Stimulated activated CD4-positive, alpha-beta T cell treated with anti-CD3 and anti-CD28 coated beads, Interleukin-1b, Interleukin-23, amount 100 ng/mL, for 24 hours (primary cell): Measurements from ENCODE around the gene LY6G5B.

Experiments used
- DNase-seq, 4 experiments: peaks; one replicate each; pipeline ENCODE4 v3.0.0-alpha.2; 2020; ENCODE audit warnings: low read depth in 4 of 4, low spot score in 1 of 4

LY6G5B gene

DNA sequence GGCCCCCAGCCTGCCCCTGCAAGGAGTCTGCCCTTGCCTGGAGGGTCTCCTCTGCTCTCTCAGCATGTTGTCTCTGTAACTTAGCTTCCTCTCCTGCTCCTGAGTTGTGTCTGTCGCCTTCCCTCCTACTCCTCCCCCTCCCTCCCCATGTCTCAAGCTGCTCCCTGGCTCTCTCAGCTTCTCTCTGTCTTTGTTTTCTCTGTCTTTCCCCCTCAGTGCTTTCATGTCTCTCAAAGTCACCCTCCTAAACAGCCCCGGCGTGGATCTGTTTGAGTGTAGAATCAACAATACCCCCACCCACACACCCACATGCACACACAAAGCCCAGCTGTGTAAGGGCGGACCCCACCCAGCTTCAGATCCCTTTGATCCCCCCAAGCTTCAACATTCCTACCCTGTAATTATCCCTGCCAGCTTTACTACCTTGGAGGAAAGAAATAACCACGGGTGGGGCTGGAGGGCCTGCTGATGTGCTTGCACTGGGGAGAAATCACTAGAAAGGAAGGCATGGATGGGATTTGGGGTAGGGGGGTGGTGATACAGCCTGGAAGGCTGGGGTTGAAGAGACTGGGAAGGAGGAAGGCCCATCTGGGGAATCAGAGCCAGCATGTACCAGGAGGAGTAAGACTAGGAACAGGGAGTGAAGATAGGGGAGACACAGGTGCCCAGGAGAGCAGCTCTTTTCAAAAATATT, 44.4 kb downstream of the LY6G5B start:
- no peak for DNase-seq

DNA sequence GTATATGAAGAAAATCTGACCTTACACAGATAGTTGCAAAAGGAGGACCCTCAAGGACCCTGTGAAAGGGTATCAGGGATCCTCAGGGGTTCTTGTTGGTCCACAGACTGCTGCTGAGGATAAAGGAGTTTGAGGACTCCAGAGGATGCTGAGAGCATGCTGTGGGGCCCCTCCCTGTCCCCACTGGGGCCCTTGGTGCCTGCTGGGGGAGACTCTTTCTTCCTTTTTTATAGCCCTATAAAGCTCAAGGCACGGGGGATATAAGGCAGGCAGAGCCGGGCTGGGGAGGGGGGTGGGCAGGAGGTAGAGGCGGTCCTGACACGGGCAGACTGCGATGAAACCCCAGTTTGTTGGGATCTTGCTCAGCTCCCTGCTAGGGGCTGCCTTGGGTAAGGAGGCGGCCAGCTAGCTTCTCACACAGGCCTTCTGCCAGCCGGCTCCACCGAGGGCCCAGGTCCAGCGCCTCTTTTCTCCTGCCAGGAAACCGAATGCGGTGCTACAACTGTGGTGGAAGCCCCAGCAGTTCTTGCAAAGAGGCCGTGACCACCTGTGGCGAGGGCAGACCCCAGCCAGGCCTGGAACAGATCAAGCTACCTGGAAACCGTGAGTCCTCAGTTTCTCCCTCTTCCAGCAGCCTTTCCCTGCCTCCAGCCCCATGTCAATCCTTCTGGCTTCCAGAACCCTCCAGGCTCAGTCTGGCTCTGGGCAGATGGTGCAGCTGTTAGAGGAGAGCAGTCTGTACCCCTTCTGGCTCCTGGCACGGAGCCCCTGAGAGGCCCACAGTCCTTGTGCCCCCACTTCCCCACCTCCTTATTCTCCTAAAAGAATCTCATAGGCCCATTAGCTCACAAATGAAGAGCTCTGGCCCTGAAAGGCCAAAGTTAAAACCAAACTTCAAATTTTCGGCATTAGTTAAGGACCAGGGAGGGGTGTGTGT, 45.5 kb downstream of the LY6G5B start, which contains the start of gene LY6G6D:
Gene LY6G6D, plus strand, starts transcription at position 327 of the 937 bp plus-strand sequence. Its CDS starts 8 bp downstream, at position 335.
- no peak for DNase-seq

DNA sequence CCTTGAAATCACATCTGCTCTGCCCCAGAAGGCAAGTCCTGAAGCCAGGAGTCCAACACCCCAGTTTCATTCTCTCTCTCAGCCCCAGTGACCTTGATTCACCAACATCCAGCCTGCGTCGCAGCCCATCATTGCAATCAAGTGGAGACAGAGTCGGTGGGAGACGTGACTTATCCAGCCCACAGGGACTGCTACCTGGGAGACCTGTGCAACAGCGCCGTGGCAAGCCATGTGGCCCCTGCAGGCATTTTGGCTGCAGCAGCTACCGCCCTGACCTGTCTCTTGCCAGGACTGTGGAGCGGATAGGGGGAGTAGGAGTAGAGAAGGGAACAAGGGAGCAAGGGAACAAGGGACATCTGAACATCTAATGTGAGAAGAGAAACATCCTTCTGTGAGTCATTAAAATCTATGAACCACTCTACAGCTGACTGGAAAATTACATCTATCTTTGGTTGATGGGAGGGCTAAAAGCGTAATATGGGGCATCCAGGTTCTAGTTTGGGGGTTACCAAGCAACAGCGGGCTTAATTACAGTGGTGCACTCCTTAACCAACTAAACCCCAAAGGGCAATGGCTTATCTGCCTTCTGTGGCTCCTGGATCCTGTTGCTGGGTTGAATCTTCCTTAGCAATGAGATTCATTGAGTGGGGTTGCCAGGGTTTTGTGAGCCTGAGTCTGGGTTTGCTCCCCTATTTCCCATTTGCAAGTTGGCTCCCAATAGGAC, 47.9 kb downstream of the LY6G5B start:
- DNase-seq, result no peak

DNA sequence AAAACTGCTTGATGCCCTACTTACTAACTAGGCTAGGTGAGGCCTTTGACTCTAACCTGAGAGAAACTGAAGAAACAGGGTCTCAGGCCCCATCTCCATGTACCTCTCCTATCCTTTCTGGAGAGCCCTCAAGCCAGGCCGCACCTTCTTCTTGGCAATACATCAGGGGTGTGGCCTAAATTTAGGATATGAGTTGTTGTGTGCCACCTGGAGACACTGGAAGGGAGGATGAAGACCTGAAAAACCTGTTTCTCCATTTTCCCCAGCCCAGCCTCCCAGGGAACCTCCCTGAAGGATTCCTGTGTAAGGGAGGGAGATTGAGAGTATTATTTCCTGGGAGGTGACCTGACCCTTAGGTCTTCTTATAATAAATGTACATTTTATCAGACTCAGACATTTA, 48.5 kb downstream of the LY6G5B start:
- no peak for DNase-seq

DNA sequence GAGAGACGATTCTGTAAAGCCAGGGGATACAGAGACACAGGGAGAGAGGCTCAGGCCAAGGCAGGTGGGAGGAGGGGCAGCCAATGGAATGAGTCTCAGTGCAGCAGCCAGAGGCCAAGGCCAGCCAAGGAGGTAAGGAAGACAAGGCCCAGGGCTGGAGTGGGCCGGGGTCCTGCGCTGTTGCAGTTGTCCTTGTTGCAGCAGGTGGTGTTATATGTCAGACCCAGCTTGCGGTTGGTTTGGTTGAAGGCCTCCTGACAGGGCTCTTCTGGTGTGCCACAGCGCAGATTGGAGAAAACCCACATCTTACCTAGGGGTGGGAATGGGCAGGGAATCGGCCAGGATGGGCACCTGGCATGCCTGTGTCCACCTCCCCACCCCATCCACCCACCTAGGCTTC, 49.2 kb downstream of the LY6G5B start:
- no peak for DNase-seq

DNA sequence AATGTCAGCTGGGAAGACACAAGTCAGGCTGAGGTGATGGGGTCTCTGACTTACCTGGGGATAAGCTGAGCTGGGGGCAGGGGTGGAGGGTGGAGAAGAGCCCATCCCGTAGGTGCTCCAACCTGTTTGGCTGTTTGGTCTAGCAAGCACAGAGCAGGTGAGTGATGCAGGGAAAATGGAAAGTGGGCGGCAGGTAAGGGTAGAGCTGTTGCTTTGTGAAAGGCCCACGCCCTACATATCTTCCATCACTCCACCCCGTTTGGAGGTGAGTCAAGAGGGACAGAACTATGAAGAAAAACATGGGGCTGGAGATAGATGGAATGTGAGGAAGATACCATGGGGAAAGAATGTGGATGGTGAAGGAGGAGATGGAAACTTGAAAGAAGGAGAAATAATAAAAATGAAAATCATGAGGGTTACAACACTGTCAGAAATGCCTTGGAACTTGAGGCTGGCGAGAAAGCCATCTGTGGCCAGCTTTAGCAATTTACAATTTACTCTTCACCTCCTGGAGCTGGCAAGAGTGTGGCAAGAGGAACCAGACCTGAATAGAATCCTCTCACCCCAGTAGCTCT, 50.5 kb downstream of the LY6G5B start:
- DNase-seq, result no peak

DNA sequence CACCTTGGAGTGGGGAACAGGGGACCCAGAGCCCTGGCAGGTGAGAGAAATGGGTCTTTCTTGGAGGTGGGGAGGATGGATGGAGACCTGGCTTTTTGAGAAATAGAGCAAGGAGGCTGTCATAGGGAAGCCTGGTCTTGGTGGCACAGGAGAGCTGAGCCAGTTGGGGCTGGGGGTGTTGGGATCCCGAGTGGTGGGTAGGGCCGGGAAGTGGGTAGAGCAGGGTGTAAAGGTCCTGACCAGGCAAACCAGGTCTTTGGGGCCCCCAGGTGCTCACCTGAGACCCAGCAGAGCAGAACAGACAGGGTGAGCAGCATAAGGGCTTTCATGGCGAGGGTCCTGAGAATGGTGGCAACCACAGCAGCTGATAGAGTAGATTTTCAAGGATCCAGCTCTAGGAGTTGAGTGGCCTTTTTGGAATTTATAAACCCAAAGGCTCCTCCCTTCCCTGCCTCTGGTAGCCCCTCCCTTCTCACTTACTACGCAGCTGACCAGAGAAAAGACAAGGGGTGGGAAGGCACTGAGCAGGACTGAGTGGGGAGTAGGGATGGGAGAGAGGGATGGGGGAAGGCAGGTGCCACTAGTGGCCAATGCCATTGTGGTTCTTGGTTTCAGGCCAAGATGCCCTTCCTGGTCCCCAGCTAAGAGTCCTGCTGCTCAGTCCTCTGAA, 51.7 kb downstream of the LY6G5B start, which contains the start of gene LY6G6C:
Gene LY6G6C, minus strand, starts transcription at position 396 of the 670 bp plus-strand sequence. Its CDS starts 67 bp downstream, at position 329.
- no peak for DNase-seq

DNA sequence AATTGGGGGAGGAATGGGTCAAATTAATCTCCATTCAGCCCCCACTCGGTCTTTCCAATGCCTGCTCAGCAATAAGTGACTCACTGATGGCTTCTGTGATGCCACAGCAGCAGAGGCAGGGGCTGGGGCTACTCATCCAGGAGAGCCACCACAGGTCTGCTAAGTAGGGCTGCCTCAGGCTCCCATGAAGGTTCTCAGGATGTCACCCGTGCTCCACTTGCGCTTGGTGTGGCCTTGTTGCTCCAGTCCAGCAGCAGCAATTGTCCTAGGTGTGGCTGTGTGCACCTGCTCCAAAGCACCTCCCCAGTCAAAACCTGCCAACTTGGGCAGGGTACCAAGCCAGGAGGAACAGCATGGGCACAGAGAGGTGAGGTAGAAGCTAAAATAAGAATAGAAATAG, 52.4 kb downstream of the LY6G5B start:
- DNase-seq, result no peak
